GM23338 (cell line): Measurements from ENCODE around the gene TRAK1. TPM values are rescaled to one million over a fixed set of nuclear protein-coding genes. Genes with fewer than 3 reads are reported as not detected.

ENCODE experiments used
- ATAC-seq: fragments of 200-7000 bp; cut with Tn5 transposase; 3 replicates; pipeline ENCODE4 v1.9.1; 2020
- DNase-seq: peaks from one replicate; pipeline ENCODE4 v3.0.0-alpha.2; 2015; ENCODE audit warnings: low spot score
- H2AFZ ChIP-seq: fragments of 200-600 bp; sonication (generic); 2 replicates; pipeline ENCODE4 v1.8.0; 2016; ENCODE audit warnings: antibody characterized with exemption, mild to moderate bottlenecking, moderate library complexity
- H3F3A ChIP-seq: fragments of 200-600 bp; sonication (generic); replicated peaks from 2 replicates; pipeline ENCODE4 v1.8.0; 2017; ENCODE audit warnings: antibody characterized with exemption, mixed run types, low read depth
- H3K27ac ChIP-seq: fragments of 200-600 bp; sonication (generic); 2 replicates; pipeline ENCODE4 v1.6.1; 2016; ENCODE audit warnings: low read depth
- H3K27me3 ChIP-seq: fragments of 200-600 bp; sonication (generic); 2 replicates; pipeline ENCODE4 v1.8.0; 2016; ENCODE audit warnings: mild to moderate bottlenecking, mixed run types, moderate library complexity; ENCODE audit not compliant: insufficient read depth
- H3K36me3 ChIP-seq: fragments of 200-600 bp; sonication (generic); 2 replicates; pipeline ENCODE4 v1.8.0; 2016; ENCODE audit warnings: mild to moderate bottlenecking; ENCODE audit not compliant: insufficient read depth
- H3K4me1 ChIP-seq: fragments of 200-600 bp; sonication (generic); 2 replicates; pipeline ENCODE4 v1.8.0; 2016; ENCODE audit warnings: mild to moderate bottlenecking, moderate library complexity; ENCODE audit not compliant: insufficient read depth
- H3K4me2 ChIP-seq: fragments of 200-600 bp; sonication (generic); 2 replicates; pipeline ENCODE4 v1.7.1; 2017; ENCODE audit warnings: mixed run types
- H3K4me3 ChIP-seq: fragments of 200-600 bp; sonication (generic); 2 replicates; pipeline ENCODE4 v1.6.1; 2016; ENCODE audit warnings: mixed run types
- H3K79me2 ChIP-seq: fragments of 200-600 bp; sonication (generic); replicated peaks from 2 replicates; pipeline ENCODE4 v1.8.0; 2017; ENCODE audit warnings: mild to moderate bottlenecking; ENCODE audit not compliant: insufficient read depth
- H3K9me2 ChIP-seq: fragments of 200-600 bp; sonication (generic); 2 replicates; pipeline ENCODE4 v1.8.0; 2017; ENCODE audit not compliant: insufficient read depth
- H4K20me1 ChIP-seq: fragments of 200-600 bp; sonication (generic); replicated peaks from 2 replicates; pipeline ENCODE4 v1.8.0; 2017; ENCODE audit warnings: mild to moderate bottlenecking; ENCODE audit not compliant: insufficient read depth
- H3K27ac Mint-ChIP-seq: 2 replicates; pipeline ENCODE4 v1.8.0; 2020; ENCODE audit warnings: inconsistent platforms, mild to moderate bottlenecking, moderate library complexity, mixed read lengths
- H3K27me3 Mint-ChIP-seq: 3 replicates; pipeline ENCODE4 v1.8.0; 2022; ENCODE audit warnings: low read depth, mild to moderate bottlenecking, moderate library complexity, mixed read lengths, inconsistent platforms; ENCODE audit not compliant: insufficient read depth, poor library complexity
- H3K36me3 Mint-ChIP-seq: 3 replicates; pipeline ENCODE4 v1.8.0; 2021; ENCODE audit warnings: low read depth, mild to moderate bottlenecking, inconsistent platforms, moderate library complexity, mixed read lengths
- H3K4me1 Mint-ChIP-seq: 3 replicates; pipeline ENCODE4 v1.8.0; 2020; ENCODE audit warnings: mild to moderate bottlenecking, inconsistent platforms, mixed read lengths
- H3K4me3 Mint-ChIP-seq: 3 replicates; pipeline ENCODE4 v1.8.0; 2021; ENCODE audit warnings: moderate library complexity, mild to moderate bottlenecking, inconsistent platforms, mixed read lengths
- H3K9me3 Mint-ChIP-seq: 3 replicates; pipeline ENCODE4 v1.8.0; 2020; ENCODE audit warnings: moderate library complexity, mild to moderate bottlenecking, inconsistent platforms, mixed read lengths
- CREB1 ChIP-seq: fragments of 250-450 bp; sonication (Bioruptor Pico); IDR thresholded peaks from 2 replicates; pipeline ENCODE4 v1.5.0; 2020; ENCODE audit warnings: low read depth, mild to moderate bottlenecking, moderate library complexity
- EZH2 ChIP-seq: fragments of 200-600 bp; sonication (generic); IDR thresholded peaks from one replicate; pipeline ENCODE4 v1.8.0; 2017; ENCODE audit warnings: antibody characterized with exemption, mild to moderate bottlenecking, low read depth; ENCODE audit not compliant: unreplicated experiment
- EZH2phosphoT487 ChIP-seq: fragments of 200-600 bp; sonication (generic); IDR thresholded peaks from one replicate; pipeline ENCODE4 v1.8.1; 2018; ENCODE audit warnings: antibody characterized with exemption; ENCODE audit not compliant: unreplicated experiment
- JUNB ChIP-seq: IDR thresholded peaks from one replicate; pipeline ENCODE4 v1.6.1; 2016; ENCODE audit warnings: antibody characterized with exemption; ENCODE audit not compliant: unreplicated experiment
- POLR2AphosphoS5 ChIP-seq: IDR thresholded peaks from 2 replicates; pipeline ENCODE4 v1.6.1; 2016; ENCODE audit warnings: antibody characterized with exemption, low read depth
- ZNF114 ChIP-seq: fragments of 250-450 bp; sonication (Bioruptor Pico); IDR thresholded peaks from 2 replicates; pipeline ENCODE4 v1.5.0; 2020; ENCODE audit warnings: mild to moderate bottlenecking, moderate library complexity
- polyA plus RNA-seq: library from polyadenylated mRNA; unstranded; fragments of >200 nt; fragmentation: Nextera tagmentation; extraction: Ambion mirVana; gene quantifications from 2 replicates; pipeline ENCODE4 v1.2.1, GENCODE V29; 2016
- total RNA-seq: library from RNA; depleted of rRNA; stranded (reverse); fragments of >200 nt; shearing (Covaris generic); gene quantifications from 2 replicates; pipeline ENCODE4 v1.2.3, GENCODE V29; 2014
- TF ChIP-seq, protein P1 (sequence below): IDR thresholded peaks from 2 replicates; pipeline ENCODE4 v1.6.1; 2016; ENCODE audit warnings: antibody characterized with exemption
- TF ChIP-seq, protein P2 (sequence below): fragments of 250-450 bp; sonication (Bioruptor Pico); IDR thresholded peaks from 2 replicates; pipeline ENCODE4 v1.5.0; 2020; ENCODE audit warnings: mild to moderate bottlenecking, moderate library complexity
- TF ChIP-seq, protein P3 (sequence below): IDR thresholded peaks from one replicate; pipeline ENCODE4 v1.6.1; 2018; ENCODE audit warnings: antibody characterized with exemption; ENCODE audit not compliant: unreplicated experiment

The TRAK1 gene
- total and polyA plus RNA-seq, 2 experiments from 2014 or later, result 13.4 to 47.4 TPM

DNA sequence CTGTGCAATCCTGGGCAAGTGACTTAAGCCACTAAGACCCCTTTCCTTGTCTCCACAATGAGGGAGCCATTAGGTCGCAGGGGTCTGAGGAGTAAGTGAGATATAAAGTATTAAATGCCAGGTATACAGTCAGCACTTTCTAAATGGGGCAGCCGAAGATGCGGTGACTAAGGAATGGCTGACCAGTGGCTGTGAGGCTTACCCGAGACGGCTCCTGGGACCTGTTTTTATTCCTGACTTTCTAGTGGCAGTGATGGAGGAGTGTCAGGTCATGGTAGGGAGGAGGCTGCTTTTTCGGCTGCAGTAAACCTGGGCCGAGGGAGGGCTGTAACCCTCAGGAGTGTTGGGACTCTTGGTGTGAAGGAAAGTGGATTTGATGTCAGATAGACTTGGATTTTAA, 52.3 kb downstream of the TRAK1 start:
- H3K36me3 ChIP-seq, result no peaks in the 10 kb centered on the region
- Mint-ChIP-seq H3K4me1 (peaks cover 7% of the 10 kb centered on the region; the same call in 2 of the 3 replicates), H3K9me3 (no peaks in the 10 kb centered on the region), H3K4me3 (no peak overlapping the region), H3K36me3 (no peaks in the 10 kb centered on the region), H3K27ac (no peak overlapping the region), H3K27me3 (peaks cover 1% of the 10 kb centered on the region)
- no peaks in the 10 kb centered on the region for H3K4me1 ChIP-seq
- H3K4me3 ChIP-seq, result no peak overlapping the region
- ATAC-seq (no peak; the same call in 1 of the 3 replicates), DNase-seq (no peak)
- TF ChIP-seq, protein P1, sequence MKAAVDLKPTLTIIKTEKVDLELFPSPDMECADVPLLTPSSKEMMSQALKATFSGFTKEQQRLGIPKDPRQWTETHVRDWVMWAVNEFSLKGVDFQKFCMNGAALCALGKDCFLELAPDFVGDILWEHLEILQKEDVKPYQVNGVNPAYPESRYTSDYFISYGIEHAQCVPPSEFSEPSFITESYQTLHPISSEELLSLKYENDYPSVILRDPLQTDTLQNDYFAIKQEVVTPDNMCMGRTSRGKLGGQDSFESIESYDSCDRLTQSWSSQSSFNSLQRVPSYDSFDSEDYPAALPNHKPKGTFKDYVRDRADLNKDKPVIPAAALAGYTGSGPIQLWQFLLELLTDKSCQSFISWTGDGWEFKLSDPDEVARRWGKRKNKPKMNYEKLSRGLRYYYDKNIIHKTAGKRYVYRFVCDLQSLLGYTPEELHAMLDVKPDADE, result no peak
- TF ChIP-seq, protein P2, sequence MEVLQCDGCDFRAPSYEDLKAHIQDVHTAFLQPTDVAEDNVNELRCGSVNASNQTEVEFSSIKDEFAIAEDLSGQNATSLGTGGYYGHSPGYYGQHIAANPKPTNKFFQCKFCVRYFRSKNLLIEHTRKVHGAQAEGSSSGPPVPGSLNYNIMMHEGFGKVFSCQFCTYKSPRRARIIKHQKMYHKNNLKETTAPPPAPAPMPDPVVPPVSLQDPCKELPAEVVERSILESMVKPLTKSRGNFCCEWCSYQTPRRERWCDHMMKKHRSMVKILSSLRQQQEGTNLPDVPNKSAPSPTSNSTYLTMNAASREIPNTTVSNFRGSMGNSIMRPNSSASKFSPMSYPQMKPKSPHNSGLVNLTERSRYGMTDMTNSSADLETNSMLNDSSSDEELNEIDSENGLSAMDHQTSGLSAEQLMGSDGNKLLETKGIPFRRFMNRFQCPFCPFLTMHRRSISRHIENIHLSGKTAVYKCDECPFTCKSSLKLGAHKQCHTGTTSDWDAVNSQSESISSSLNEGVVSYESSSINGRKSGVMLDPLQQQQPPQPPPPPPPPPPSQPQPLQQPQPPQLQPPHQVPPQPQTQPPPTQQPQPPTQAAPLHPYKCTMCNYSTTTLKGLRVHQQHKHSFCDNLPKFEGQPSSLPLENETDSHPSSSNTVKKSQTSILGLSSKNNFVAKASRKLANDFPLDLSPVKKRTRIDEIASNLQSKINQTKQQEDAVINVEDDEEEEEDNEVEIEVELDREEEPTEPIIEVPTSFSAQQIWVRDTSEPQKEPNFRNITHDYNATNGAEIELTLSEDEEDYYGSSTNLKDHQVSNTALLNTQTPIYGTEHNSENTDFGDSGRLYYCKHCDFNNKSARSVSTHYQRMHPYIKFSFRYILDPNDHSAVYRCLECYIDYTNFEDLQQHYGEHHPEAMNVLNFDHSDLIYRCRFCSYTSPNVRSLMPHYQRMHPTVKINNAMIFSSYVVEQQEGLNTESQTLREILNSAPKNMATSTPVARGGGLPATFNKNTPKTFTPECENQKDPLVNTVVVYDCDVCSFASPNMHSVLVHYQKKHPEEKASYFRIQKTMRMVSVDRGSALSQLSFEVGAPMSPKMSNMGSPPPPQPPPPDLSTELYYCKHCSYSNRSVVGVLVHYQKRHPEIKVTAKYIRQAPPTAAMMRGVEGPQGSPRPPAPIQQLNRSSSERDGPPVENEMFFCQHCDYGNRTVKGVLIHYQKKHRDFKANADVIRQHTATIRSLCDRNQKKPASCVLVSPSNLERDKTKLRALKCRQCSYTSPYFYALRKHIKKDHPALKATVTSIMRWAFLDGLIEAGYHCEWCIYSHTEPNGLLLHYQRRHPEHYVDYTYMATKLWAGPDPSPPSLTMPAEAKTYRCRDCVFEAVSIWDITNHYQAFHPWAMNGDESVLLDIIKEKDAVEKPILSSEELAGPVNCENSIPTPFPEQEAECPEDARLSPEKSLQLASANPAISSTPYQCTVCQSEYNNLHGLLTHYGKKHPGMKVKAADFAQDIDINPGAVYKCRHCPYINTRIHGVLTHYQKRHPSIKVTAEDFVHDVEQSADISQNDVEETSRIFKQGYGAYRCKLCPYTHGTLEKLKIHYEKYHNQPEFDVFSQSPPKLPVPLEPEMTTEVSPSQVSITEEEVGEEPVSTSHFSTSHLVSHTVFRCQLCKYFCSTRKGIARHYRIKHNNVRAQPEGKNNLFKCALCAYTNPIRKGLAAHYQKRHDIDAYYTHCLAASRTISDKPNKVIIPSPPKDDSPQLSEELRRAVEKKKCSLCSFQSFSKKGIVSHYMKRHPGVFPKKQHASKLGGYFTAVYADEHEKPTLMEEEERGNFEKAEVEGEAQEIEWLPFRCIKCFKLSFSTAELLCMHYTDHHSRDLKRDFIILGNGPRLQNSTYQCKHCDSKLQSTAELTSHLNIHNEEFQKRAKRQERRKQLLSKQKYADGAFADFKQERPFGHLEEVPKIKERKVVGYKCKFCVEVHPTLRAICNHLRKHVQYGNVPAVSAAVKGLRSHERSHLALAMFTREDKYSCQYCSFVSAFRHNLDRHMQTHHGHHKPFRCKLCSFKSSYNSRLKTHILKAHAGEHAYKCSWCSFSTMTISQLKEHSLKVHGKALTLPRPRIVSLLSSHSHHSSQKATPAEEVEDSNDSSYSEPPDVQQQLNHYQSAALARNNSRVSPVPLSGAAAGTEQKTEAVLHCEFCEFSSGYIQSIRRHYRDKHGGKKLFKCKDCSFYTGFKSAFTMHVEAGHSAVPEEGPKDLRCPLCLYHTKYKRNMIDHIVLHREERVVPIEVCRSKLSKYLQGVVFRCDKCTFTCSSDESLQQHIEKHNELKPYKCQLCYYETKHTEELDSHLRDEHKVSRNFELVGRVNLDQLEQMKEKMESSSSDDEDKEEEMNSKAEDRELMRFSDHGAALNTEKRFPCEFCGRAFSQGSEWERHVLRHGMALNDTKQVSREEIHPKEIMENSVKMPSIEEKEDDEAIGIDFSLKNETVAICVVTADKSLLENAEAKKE (CRISPR knock-in tag), result no peak
- TF ChIP-seq POLR2AphosphoS5 (no peak), JUNB (no peak), CREB1 (CRISPR knock-in tag) (no peak), ZNF114 (no peak), EZH2phosphoT487 (no peak), EZH2 (no peak)
- TF ChIP-seq, protein P3, sequence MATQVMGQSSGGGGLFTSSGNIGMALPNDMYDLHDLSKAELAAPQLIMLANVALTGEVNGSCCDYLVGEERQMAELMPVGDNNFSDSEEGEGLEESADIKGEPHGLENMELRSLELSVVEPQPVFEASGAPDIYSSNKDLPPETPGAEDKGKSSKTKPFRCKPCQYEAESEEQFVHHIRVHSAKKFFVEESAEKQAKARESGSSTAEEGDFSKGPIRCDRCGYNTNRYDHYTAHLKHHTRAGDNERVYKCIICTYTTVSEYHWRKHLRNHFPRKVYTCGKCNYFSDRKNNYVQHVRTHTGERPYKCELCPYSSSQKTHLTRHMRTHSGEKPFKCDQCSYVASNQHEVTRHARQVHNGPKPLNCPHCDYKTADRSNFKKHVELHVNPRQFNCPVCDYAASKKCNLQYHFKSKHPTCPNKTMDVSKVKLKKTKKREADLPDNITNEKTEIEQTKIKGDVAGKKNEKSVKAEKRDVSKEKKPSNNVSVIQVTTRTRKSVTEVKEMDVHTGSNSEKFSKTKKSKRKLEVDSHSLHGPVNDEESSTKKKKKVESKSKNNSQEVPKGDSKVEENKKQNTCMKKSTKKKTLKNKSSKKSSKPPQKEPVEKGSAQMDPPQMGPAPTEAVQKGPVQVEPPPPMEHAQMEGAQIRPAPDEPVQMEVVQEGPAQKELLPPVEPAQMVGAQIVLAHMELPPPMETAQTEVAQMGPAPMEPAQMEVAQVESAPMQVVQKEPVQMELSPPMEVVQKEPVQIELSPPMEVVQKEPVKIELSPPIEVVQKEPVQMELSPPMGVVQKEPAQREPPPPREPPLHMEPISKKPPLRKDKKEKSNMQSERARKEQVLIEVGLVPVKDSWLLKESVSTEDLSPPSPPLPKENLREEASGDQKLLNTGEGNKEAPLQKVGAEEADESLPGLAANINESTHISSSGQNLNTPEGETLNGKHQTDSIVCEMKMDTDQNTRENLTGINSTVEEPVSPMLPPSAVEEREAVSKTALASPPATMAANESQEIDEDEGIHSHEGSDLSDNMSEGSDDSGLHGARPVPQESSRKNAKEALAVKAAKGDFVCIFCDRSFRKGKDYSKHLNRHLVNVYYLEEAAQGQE, result no peak
- no peaks in the 10 kb centered on the region for H3F3A ChIP-seq
- H3K27me3 ChIP-seq, result no peaks in the 10 kb centered on the region
- H3K4me2 ChIP-seq, result no peak overlapping the region
- no peaks in the 10 kb centered on the region for H3K9me2 ChIP-seq
- H3K79me2 ChIP-seq, result no peaks in the 10 kb centered on the region
- no peaks in the 10 kb centered on the region for H4K20me1 ChIP-seq
- no peak overlapping the region for H3K27ac ChIP-seq
- H2AFZ ChIP-seq, result no peak overlapping the region
